ENCODE data around the gene NDUFB3.
A peak's percentile ranks its signal among the peaks of the same experiment; 100 is the strongest.

The NDUFB3 gene

DNA sequence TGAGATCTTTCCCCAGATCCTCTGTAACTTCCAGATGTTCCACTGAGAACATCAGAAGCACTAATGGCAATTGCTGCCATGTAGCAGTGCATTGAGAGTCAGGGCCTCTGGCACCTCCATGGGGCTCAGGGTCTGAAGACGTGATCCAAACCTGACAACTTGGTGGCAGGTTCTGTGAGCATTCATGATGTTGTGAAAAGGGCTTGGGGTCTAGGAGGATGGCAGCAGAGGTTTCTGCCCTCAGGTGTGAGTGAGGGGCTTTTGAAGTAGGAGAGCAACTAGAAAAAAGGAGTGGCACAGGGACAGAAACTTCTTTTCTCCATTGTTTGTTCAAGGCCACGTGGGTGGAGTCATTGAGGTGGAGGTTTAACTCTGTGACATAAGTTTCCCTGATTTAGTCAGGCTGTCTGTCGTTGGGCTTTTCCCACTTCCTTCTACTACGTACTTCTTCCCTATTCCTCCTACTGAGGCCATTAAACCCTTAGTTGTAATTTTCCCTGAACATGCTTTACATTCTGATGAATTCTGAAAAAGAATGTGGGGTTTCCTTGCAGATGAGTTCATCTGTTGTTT, 57.2 kb downstream of the NDUFB3 start:
- DNase-seq (ENCODE audit: low spot score) = peak; percentile 52

DNA sequence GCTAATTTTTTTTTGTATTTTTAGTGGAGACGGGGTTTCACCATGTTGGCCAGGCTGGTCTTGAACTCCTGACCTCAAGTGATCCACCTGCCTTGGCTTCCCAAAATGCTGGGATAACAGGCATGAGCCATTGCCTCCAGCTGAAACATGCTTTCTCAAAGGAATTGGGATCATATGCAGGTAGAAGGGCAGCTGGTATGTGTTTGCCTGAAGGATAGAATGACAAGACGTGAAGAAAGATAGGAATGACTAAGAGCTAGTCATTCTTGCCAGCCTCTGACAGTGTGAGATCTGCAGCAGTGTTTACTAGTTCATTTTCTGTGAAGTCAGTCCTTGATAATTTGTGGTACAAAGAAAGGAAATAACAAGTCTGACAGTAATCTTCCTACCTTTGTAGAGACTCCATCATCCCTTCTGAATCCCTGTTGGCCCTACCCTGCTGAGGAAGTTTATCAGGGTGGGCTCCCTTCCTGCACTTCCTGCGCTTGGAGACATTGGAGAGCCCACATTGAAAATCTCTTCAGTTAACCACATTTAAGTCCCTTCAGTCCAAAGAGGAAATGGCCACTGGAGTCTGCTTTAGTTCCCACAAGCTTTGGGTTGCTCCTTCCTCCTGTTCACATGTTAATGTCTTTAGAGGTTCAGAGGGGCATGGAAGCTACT, 58.9 kb downstream of the NDUFB3 start:
- peak; percentile 49 for DNase-seq (ENCODE audit: low spot score)

DNA sequence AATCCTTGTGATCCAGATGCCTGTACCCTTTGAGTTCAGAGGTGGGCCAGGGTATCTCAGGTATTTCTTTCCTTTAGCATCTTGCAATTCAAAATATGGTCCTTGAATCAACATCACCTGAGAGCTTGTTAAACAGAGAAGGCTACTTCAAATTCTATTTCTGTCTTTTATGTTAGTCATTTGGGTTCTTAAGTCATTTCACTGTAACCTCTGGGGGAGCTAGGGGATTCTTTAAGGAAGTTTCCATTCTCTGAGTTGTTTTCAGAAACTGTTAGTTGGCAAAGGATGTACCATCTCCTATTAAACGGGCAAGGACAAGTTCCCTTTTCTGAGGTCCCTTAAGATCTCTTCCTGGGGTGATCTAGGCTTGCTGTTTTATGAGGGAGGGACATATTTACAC, 60.7 kb downstream of the NDUFB3 start:
- no peak for DNase-seq (ENCODE audit: low spot score)
